HepG2 (cell line): ENCODE results near the gene PARP2. TPM values are rescaled to one million over a fixed set of nuclear protein-coding genes. Genes with fewer than 3 reads are reported as not detected.
A peak's percentile ranks its signal among the peaks of the same experiment; 100 is the strongest.

Experiments used
- FIP1L1 ChIP-seq: fragments of 200-400 bp; formaldehyde crosslinking; IDR thresholded peaks from 2 replicates; pipeline ENCODE4 v1.6.1; 2018; ENCODE audit warnings: low read depth, mild to moderate bottlenecking, low read length, moderate library complexity, borderline replicate concordance; ENCODE audit not compliant: insufficient read depth
- FOXO1 ChIP-seq: sonication (generic); formaldehyde crosslinking; IDR thresholded peaks from 2 replicates; pipeline ENCODE4 v1.4.0; 2020; ENCODE audit warnings: missing genetic modification reagents
- GFI1 ChIP-seq: sonication (generic); formaldehyde crosslinking; IDR thresholded peaks from 2 replicates; pipeline ENCODE4 v1.5.0; 2020; ENCODE audit warnings: missing genetic modification reagents, mild to moderate bottlenecking, borderline replicate concordance
- HMG20B ChIP-seq: conservative IDR thresholded peaks from 2 replicates; pipeline ENCODE4 v1.6.1; 2016; ENCODE audit warnings: missing genetic modification reagents, missing compliant biosample characterization
- HNRNPH1 ChIP-seq: fragments of 200-400 bp; formaldehyde crosslinking; optimal IDR thresholded peaks from 2 replicates; pipeline ENCODE3; 2017; ENCODE audit warnings: mild to moderate bottlenecking, low read depth, low read length
- IRF9 ChIP-seq: sonication (generic); formaldehyde crosslinking; IDR thresholded peaks from 2 replicates; pipeline ENCODE4 v1.8.0; 2022; ENCODE audit warnings: missing genetic modification reagents, mild to moderate bottlenecking, borderline replicate concordance
- KDM2A ChIP-seq: sonication (generic); formaldehyde crosslinking; IDR thresholded peaks from 2 replicates; pipeline ENCODE4 v1.4.0; 2020; ENCODE audit warnings: low read depth, missing genetic modification reagents, borderline replicate concordance
- MAFF ChIP-seq: IDR thresholded peaks from 2 replicates; pipeline ENCODE4 v1.6.1; 2011; ENCODE audit warnings: low read depth, low read length, improper control_type of control experiment
- MAFK ChIP-seq, 2 experiments: IDR thresholded peaks in 1 of 2; conservative IDR thresholded peaks in 1 of 2; 2 replicates each; pipeline ENCODE4 v1.6.1; 2011; ENCODE audit warnings: improper control_type of control experiment in 2 of 2, low read length in 2 of 2
- MEF2D ChIP-seq: sonication (generic); formaldehyde crosslinking; IDR thresholded peaks from 2 replicates; pipeline ENCODE4 v1.5.1; 2020; ENCODE audit warnings: mild to moderate bottlenecking, missing genetic modification reagents
- MYNN ChIP-seq: sonication (generic); formaldehyde crosslinking; IDR thresholded peaks from 2 replicates; pipeline ENCODE4 v1.4.0; 2020; ENCODE audit warnings: mild to moderate bottlenecking, low read depth, missing genetic modification reagents
- NFATC3 ChIP-seq: sonication (generic); formaldehyde crosslinking; IDR thresholded peaks from 2 replicates; pipeline ENCODE4 v1.5.1; 2020; ENCODE audit warnings: mild to moderate bottlenecking, missing genetic modification reagents
- NONO ChIP-seq, 2 experiments: fragments of 450-650 bp in 1 of 2; sonication (generic) in 1 of 2; formaldehyde crosslinking in 1 of 2; IDR thresholded peaks in 1 of 2; conservative IDR thresholded peaks in 1 of 2; 2 replicates each; pipeline versions ENCODE4 v1.6.1 to v1.8.0; 2017 to 2022; ENCODE audit warnings: mild to moderate bottlenecking in 1 of 2, missing genetic modification reagents in 1 of 2, moderate library complexity in 1 of 2
- PHF8 ChIP-seq: sonication (generic); formaldehyde crosslinking; IDR thresholded peaks from 2 replicates; pipeline ENCODE4 v1.5.0; 2020; ENCODE audit warnings: missing genetic modification reagents
- POLR2A ChIP-seq, 2 experiments: IDR thresholded peaks; 2 replicates each; pipeline ENCODE4 v1.6.1; 2011; ENCODE audit warnings: low read depth in 2 of 2, low read length in 2 of 2, mild to moderate bottlenecking in 1 of 2, moderate library complexity in 1 of 2; ENCODE audit not compliant: insufficient read depth in 1 of 2
- SMAD3 ChIP-seq: sonication (generic); formaldehyde crosslinking; IDR thresholded peaks from 2 replicates; pipeline ENCODE4 v1.4.0; 2020; ENCODE audit warnings: missing genetic modification reagents
- TEAD3 ChIP-seq: optimal IDR thresholded peaks from 2 replicates; pipeline ENCODE3; 2016; ENCODE audit warnings: borderline replicate concordance
- ZBTB3 ChIP-seq: sonication (generic); formaldehyde crosslinking; IDR thresholded peaks from 2 replicates; pipeline ENCODE4 v1.4.0; 2020; ENCODE audit warnings: low read depth, mild to moderate bottlenecking, moderate library complexity, missing genetic modification reagents, borderline replicate concordance
- ZNF136 ChIP-seq: sonication (generic); formaldehyde crosslinking; IDR thresholded peaks from 2 replicates; pipeline ENCODE4 v1.8.1; 2022; ENCODE audit warnings: low read depth, mild to moderate bottlenecking, moderate library complexity, missing genetic modification reagents
- ZNF263 ChIP-seq: sonication (generic); formaldehyde crosslinking; IDR thresholded peaks from 2 replicates; pipeline ENCODE4 v1.4.0; 2020; ENCODE audit warnings: missing genetic modification reagents
- ZNF441 ChIP-seq: sonication (generic); formaldehyde crosslinking; IDR thresholded peaks from 2 replicates; pipeline ENCODE4 v1.7.0; 2021; ENCODE audit warnings: missing genetic modification reagents, borderline replicate concordance
- ZNF597 ChIP-seq: sonication (generic); formaldehyde crosslinking; IDR thresholded peaks from 2 replicates; pipeline ENCODE4 v1.5.0; 2020; ENCODE audit warnings: missing genetic modification reagents
- ZNF609 ChIP-seq: sonication (generic); formaldehyde crosslinking; IDR thresholded peaks from 2 replicates; pipeline ENCODE4 v1.4.0; 2020; ENCODE audit warnings: mild to moderate bottlenecking, missing genetic modification reagents, borderline replicate concordance
- ZNF740 ChIP-seq: sonication (generic); formaldehyde crosslinking; IDR thresholded peaks from 2 replicates; pipeline ENCODE4 v1.4.0; 2020; ENCODE audit warnings: missing genetic modification reagents
- polyA plus RNA-seq, 8 experiments: library from polyadenylated mRNA; depleted of rRNA in 3 of 8; stranded (reverse) in 7 of 8; unstranded in 1 of 8; fragments of >200 nt; fragmentation: Illumina TruSeq in 4 of 8; extraction: Trizol in 4 of 8; gene quantifications; 2 replicates each; pipeline versions ENCODE4 v1.2.1 to v1.2.3, GENCODE V29; 2011 to 2016; ENCODE audit warnings: low read depth in 4 of 8, missing spikeins in 1 of 8, mixed read lengths in 1 of 8; ENCODE audit not compliant: insufficient read depth in 1 of 8
- total RNA-seq, 5 experiments: library from RNA; depleted of rRNA; stranded (reverse); fragments of >200 nt; fragmentation: Illumina TruSeq; extraction: Trizol; gene quantifications; 2 replicates each; pipeline ENCODE4 v1.2.3, GENCODE V29; 2016; ENCODE audit warnings: low read depth in 1 of 5

PARP2 gene
- total and polyA plus RNA-seq, 2 of the 13 experiments (the other 11 are each of a cell fraction or from before 2014, with no cell fraction given), result 37.3 to 38.4 TPM

GRCh38 chr14:20400965-20401593, 57.6 kb downstream of the PARP2 start (continued):
- TF ChIP-seq NONO (IDR thresholded peaks at IDR 0.05) (no peak), NONO (CRISPR knock-in tag; conservative IDR thresholded peaks at IDR 0.05) (no peak), TEAD3 (CRISPR knock-in tag) (no peak), ZNF441 (CRISPR knock-in tag) (no peak), ZNF597 (no peak), FIP1L1 (no peak), ZBTB3 (CRISPR knock-in tag) (no peak), SMAD3 (CRISPR knock-in tag) (no peak), MAFK (conservative IDR thresholded peaks at IDR 0.05 in 1 of 2, IDR thresholded peaks at IDR 0.05 in 1 of 2; ENCODE audit: low read length in 2 of 2) (peak in 1 of 2 experiments; percentile 10; a peak in 1 of 4 replicates), NFATC3 (CRISPR knock-in tag) (no peak), POLR2A (IDR thresholded peaks at IDR 0.05; ENCODE audit: insufficient read depth in 1 of 2, low read depth in 2 of 2, low read length in 2 of 2) (no peak), KDM2A (CRISPR knock-in tag) (no peak), HNRNPH1 (no peak), HMG20B (CRISPR knock-in tag) (no peak), ZNF609 (CRISPR knock-in tag) (no peak), MEF2D (CRISPR knock-in tag) (peak; percentile 92; the same call in 1 of the 2 replicates), MYNN (CRISPR knock-in tag) (no peak), PHF8 (CRISPR knock-in tag) (no peak), MAFF (0 out of 2 replicates have a peak, but pooled peaks have one; percentile 21), IRF9 (CRISPR knock-in tag) (no peak), ZNF740 (CRISPR knock-in tag) (no peak), FOXO1 (CRISPR knock-in tag) (no peak), ZNF136 (CRISPR knock-in tag) (no peak), GFI1 (CRISPR knock-in tag) (no peak), ZNF263 (CRISPR knock-in tag) (no peak)
